CD4-positive, alpha-beta T cell (primary cell): Measurements from ENCODE around the gene BLCAP. TPM values are rescaled to one million over a fixed set of nuclear protein-coding genes. Genes with fewer than 3 reads are reported as not detected.
"Not testable (repeated sequence)": the region's sequence is repeated elsewhere in the genome, so short reads cannot be mapped to it uniquely, and the experiment has no call there.

Source experiments
- ATAC-seq: fragments of 200-7000 bp; cut with Tn5 transposase; one replicate; pipeline ENCODE4 v1.10.0; 2022; ENCODE audit warnings: mild to moderate bottlenecking; ENCODE audit not compliant: poor library complexity
- CTCF ChIA-PET: fragments of 350-600 bp; sonication (Branson Sonifier 250); formaldehyde crosslinking; loops from one replicate; lab custom pipeline; 2021; ENCODE audit warnings: antibody characterized with exemption, inconsistent platforms; lab: Charles Lee
- POLR2A ChIA-PET: fragments of 350-600 bp; sonication (Branson Sonifier 250); formaldehyde crosslinking; loops from one replicate; lab custom pipeline; 2021; ENCODE audit warnings: antibody characterized with exemption, inconsistent platforms; lab: Charles Lee
- DNase-seq, 14 experiments: peaks; one replicate each; pipeline ENCODE4 v3.0.0-alpha.2; 2013 to 2020; ENCODE audit warnings: mixed read lengths in 2 of 14
- H3K27ac ChIP-seq, 2 donors: one replicate each; pipeline versions ENCODE4 v1.5.1 to v1.7.0; 2013; ENCODE audit warnings: low read length in 2 of 2, low read depth in 1 of 2, mild to moderate bottlenecking in 1 of 2
- H3K27me3 ChIP-seq, 2 experiments: 1 replicate in 1 of 2; 2 replicates in 1 of 2; pipeline versions ENCODE4 v1.6.1 to v1.7.0; 2013; ENCODE audit warnings: low read length in 2 of 2, control low read depth in 1 of 2, mild to moderate bottlenecking in 1 of 2, moderate library complexity in 1 of 2; ENCODE audit not compliant: insufficient read depth in 2 of 2, control insufficient read depth in 1 of 2
- H3K36me3 ChIP-seq: one replicate; pipeline ENCODE4 v1.6.1; 2013; ENCODE audit warnings: low read length, control low read depth; ENCODE audit not compliant: insufficient read depth
- H3K4me1 ChIP-seq: one replicate; pipeline ENCODE4 v1.6.1; 2013; ENCODE audit warnings: low read length, control low read depth; ENCODE audit not compliant: insufficient read depth
- H3K4me3 ChIP-seq: one replicate; pipeline ENCODE4 v1.5.1; 2013; ENCODE audit warnings: mild to moderate bottlenecking, low read length, moderate library complexity
- H3K9me3 ChIP-seq, 2 experiments: 1 replicate in 1 of 2; 2 replicates in 1 of 2; pipeline versions ENCODE4 v1.6.1 to v1.7.0; 2013; ENCODE audit warnings: low read length in 2 of 2, mild to moderate bottlenecking in 2 of 2, control low read depth in 1 of 2, moderate library complexity in 1 of 2; ENCODE audit not compliant: control insufficient read depth in 1 of 2, insufficient read depth in 1 of 2
- H3K27ac Mint-ChIP-seq: one replicate; pipeline ENCODE4 v1.8.0; 2020; ENCODE audit warnings: mixed read lengths
- H3K27me3 Mint-ChIP-seq: one replicate; pipeline ENCODE4 v1.8.0; 2021; ENCODE audit warnings: mixed read lengths
- H3K36me3 Mint-ChIP-seq: one replicate; pipeline ENCODE4 v1.8.0; 2021; ENCODE audit warnings: low read depth, mixed read lengths
- H3K4me1 Mint-ChIP-seq: one replicate; pipeline ENCODE4 v1.8.0; 2021; ENCODE audit warnings: low read depth, mixed read lengths
- H3K4me3 Mint-ChIP-seq: one replicate; pipeline ENCODE4 v1.8.0; 2020; ENCODE audit warnings: mild to moderate bottlenecking, mixed read lengths
- H3K9me3 Mint-ChIP-seq: one replicate; pipeline ENCODE4 v1.8.0; 2020; ENCODE audit warnings: mixed read lengths
- intact Hi-C, 2 experiments: fragments of 100-400 bp; cut with DNase I in 1 of 2; cut with micrococcal nuclease in 1 of 2; formaldehyde crosslinking; loops; one replicate each; pipeline versions ENCODE4 v1.15.1 to v1.9.0; 2023 to 2025; cut with DNase I, micrococcal nuclease
- total RNA-seq, 174 experiments: library from RNA in 2 of 174; stranded (reverse) in 2 of 174; gene quantifications; one replicate each; pipeline ENCODE4 v1.2.3 and lab custom pipeline; 2021 to 2026
- TF ChIP-seq, protein P1 (sequence below): fragments of 200-600 bp; IDR thresholded peaks from one replicate; pipeline ENCODE4 v1.8.0; 2022; ENCODE audit warnings: antibody characterized with exemption, mild to moderate bottlenecking

BLCAP gene
- total RNA-seq, 2 experiments from 2014 or later = 59.4 to 60.1 TPM

DNA sequence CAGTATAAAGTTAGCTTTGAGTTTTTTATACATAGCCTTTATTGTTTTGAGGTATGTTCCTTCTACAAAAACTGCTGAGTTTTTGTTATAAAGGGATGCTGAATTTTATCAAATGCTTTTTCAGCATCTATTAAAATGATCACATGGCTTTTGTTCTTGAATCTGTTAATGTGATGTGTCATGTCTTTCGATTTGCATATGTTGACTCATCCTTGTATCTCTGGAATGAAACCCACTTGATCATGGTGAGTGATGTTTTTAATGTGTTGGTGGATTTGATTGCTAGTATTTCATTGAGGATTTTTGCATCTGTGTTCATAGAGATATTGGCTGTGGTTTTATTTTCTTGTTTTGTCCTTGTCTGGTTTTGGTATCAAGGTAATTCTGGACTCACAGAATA lies 24.7 kb upstream of the BLCAP start:
- ChIA-PET CTCF (no interaction called here), POLR2A (no interaction called here)
- no peaks in the 10 kb centered on the region for H3K9me3 ChIP-seq
- TF ChIP-seq, protein P1, sequence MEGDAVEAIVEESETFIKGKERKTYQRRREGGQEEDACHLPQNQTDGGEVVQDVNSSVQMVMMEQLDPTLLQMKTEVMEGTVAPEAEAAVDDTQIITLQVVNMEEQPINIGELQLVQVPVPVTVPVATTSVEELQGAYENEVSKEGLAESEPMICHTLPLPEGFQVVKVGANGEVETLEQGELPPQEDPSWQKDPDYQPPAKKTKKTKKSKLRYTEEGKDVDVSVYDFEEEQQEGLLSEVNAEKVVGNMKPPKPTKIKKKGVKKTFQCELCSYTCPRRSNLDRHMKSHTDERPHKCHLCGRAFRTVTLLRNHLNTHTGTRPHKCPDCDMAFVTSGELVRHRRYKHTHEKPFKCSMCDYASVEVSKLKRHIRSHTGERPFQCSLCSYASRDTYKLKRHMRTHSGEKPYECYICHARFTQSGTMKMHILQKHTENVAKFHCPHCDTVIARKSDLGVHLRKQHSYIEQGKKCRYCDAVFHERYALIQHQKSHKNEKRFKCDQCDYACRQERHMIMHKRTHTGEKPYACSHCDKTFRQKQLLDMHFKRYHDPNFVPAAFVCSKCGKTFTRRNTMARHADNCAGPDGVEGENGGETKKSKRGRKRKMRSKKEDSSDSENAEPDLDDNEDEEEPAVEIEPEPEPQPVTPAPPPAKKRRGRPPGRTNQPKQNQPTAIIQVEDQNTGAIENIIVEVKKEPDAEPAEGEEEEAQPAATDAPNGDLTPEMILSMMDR = no peak
- H3K4me3 Mint-ChIP-seq = no peak overlapping the region
- ATAC-seq (no peak), DNase-seq (no peak)
- peaks cover 26% of the 10 kb centered on the region for H3K27me3 Mint-ChIP-seq
- H3K36me3 Mint-ChIP-seq = no peaks in the 10 kb centered on the region
- H3K4me3 ChIP-seq = no peak overlapping the region
- H3K4me1 ChIP-seq = no peaks in the 10 kb centered on the region
- no peaks in the 10 kb centered on the region for H3K4me1 Mint-ChIP-seq
- H3K36me3 ChIP-seq = no peaks in the 10 kb centered on the region
- H3K9me3 Mint-ChIP-seq = no peaks in the 10 kb centered on the region
- H3K27ac ChIP-seq = no peak overlapping the region
- peaks cover 3 to 4% of the 10 kb centered on the region in 2 experiments for H3K27me3 ChIP-seq
- no peak overlapping the region for H3K27ac Mint-ChIP-seq
- intact Hi-C loops = no loop called here

DNA sequence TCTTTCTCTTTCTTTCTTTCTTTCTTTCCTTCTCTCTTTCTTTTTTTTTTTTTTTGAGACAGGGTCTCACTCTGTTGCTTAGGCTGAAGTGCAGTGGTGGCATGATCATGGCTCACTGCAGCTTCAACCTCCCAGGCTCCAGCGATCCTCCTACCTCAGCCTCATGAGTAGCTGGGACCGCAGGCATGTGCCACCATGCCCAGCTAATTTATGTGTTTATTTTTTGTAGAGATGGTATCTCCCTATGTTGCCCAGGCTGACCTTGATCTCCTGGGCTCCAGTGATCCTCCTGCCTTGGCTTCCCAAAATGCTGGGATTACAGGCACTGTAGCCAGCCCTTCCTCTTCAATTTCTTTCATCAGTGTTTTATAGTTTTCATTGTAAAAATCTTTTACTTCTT lies 24.0 kb upstream of the BLCAP start:
- POLR2A ChIA-PET, intact Hi-C loops, H3K4me3 Mint-ChIP-seq, CTCF ChIA-PET, H3K4me1 Mint-ChIP-seq, H3K36me3 Mint-ChIP-seq, H3K27ac Mint-ChIP-seq, H3K27ac ChIP-seq, H3K4me3 ChIP-seq, DNase-seq, H3K9me3 ChIP-seq, H3K27me3 ChIP-seq, H3K36me3 ChIP-seq, H3K4me1 ChIP-seq, H3K9me3 Mint-ChIP-seq, ATAC-seq: not testable (repeated sequence)
- H3K27me3 Mint-ChIP-seq = peaks cover 18% of the 10 kb centered on the region

DNA sequence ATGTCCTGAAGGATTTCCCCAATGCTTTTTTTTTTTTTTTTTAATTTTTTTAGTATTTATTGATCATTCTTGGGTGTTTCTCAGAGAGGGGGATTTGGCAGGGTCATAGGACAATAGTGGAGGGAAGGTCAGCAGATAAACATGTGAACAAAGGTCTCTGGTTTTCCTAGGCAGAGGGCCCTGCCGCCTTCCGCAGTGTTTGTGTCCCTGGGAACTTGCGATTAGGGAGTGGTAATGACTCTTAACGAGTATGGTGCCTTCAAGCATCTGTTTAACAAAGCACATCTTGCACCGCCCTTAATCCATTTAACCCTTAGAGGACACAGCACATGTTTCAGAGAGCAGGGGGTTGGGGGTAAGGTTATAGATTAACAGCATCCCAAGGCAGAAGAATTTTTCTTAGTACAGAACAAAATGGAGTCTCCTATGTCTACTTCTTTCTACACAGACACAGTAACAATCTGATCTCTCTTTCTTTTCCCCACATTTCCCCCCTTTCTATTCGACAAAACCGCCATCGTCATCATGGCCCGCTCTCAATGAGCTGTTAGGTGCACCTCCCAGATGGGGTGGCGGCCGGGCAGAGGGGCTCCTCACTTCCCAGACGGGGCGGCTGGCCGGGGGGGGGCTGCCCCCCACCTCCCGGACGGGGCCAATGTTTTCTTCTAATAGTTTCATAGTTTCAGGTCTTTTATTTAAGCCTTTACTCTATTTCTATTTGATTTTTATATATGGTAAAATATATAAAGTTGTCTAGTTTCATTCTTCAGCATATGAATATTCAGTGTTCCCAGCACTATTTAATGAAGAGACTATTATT lies 22.6 kb upstream of the BLCAP start:
- H3K27ac ChIP-seq, H3K27ac Mint-ChIP-seq, H3K27me3 ChIP-seq, ATAC-seq, H3K9me3 ChIP-seq, H3K4me1 Mint-ChIP-seq, DNase-seq, H3K36me3 ChIP-seq, POLR2A ChIA-PET, H3K4me3 Mint-ChIP-seq, H3K4me1 ChIP-seq, CTCF ChIA-PET, H3K9me3 Mint-ChIP-seq, intact Hi-C loops, H3K4me3 ChIP-seq, H3K36me3 Mint-ChIP-seq: not testable (repeated sequence)
- peaks cover 21% of the 10 kb centered on the region for H3K27me3 Mint-ChIP-seq

DNA sequence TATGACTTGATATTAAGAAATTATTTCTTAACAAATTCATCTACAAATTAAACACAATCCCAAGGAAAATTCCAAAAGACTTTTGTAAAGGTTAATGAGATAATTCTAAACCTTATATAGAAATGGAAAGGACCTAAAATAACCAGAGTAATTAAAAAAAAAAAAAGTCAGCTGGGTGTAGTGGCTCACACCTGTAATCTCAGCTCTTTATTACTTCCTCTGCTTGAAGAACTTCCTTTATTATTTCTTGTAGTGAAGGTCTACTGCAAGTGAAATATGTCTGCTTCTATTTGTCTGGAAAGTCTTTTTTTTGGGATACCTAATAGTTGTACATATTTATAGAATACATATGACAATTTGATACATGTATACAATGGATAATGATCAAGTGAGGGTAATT lies 20.2 kb upstream of the BLCAP start:
- no peaks in the 10 kb centered on the region for H3K4me1 Mint-ChIP-seq
- POLR2A ChIA-PET = no interaction called here
- H3K9me3 Mint-ChIP-seq = no peaks in the 10 kb centered on the region
- CTCF ChIA-PET = no interaction called here
- H3K27me3 ChIP-seq = peaks cover 0 to 5% of the 10 kb centered on the region in 2 experiments
- intact Hi-C loops = no loop called here
- no peak overlapping the region for H3K4me3 ChIP-seq
- no peaks in the 10 kb centered on the region for H3K36me3 ChIP-seq
- no peaks in the 10 kb centered on the region for H3K4me1 ChIP-seq
- H3K27me3 Mint-ChIP-seq = peaks cover 11% of the 10 kb centered on the region
- ATAC-seq (no peak), DNase-seq (no peak)
- TF ChIP-seq, protein P1 = no peak
- H3K27ac ChIP-seq = no peak overlapping the region
- H3K27ac Mint-ChIP-seq = no peak overlapping the region
- H3K9me3 ChIP-seq = no peaks in the 10 kb centered on the region
- H3K4me3 Mint-ChIP-seq = no peak overlapping the region
- H3K36me3 Mint-ChIP-seq = no peaks in the 10 kb centered on the region
